K562 (cell line): ENCODE data around the gene SLC7A10. TPM values are rescaled to one million over a fixed set of nuclear protein-coding genes. Genes with fewer than 3 reads are reported as not detected.
A peak's percentile ranks its signal among the peaks of the same experiment; 100 is the strongest.

Source experiments
- ATAC-seq: fragments of 200-7000 bp; cut with Tn5 transposase; 3 replicates; pipeline ENCODE4 v1.9.1; 2020; ENCODE audit warnings: moderate library complexity
- BruUV-seq: library from RNA; stranded (reverse); fragments of 400-500 nt; replicated peaks from 2 replicates; lab custom pipeline; 2021; lab: Mats Ljungman, UMichigan
- CTCF ChIA-PET: fragments of 300-600 bp; formaldehyde crosslinking; extraction: SDS; loops from one replicate; lab custom pipeline; 2021; ENCODE audit warnings: low intra/inter-chr PET ratio; lab: Yijun Ruan, JAX
- POLR2A ChIA-PET: fragments of 300-600, 350-650 bp; sonication (Branson Sonifier 250); formaldehyde crosslinking; extraction: SDS; loops from one replicate; lab custom pipeline; 2021; ENCODE audit warnings: antibody characterized with exemption, inconsistent platforms; lab: Yijun Ruan, JAX
- DNase-seq, 4 experiments: peaks; one replicate each; pipeline versions ENCODE4 v3.0.0 to v3.0.0-alpha.2; 2011 to 2018; ENCODE audit warnings: low spot score in 3 of 4, mixed read lengths in 3 of 4; ENCODE audit errors: extremely low read depth in 1 of 4
- FAIRE-seq: peaks from 2 replicates; lab custom pipeline; 2011; peaks lifted over from hg19 to GRCh38; lab: Jason Lieb, UNC
- H2AFZ ChIP-seq: 2 replicates; pipeline ENCODE4 v1.6.0; 2011; ENCODE audit warnings: low read depth, low read length, control low read depth, inconsistent platforms
- H3K27ac ChIP-seq: fragments of 200-600 bp; 3 replicates; pipeline ENCODE4 v1.8.0; 2011; ENCODE audit warnings: low read depth, mild to moderate bottlenecking, control low read depth, inconsistent platforms, low read length, moderate library complexity, mixed read lengths; ENCODE audit errors: extremely low read depth
- H3K27me3 ChIP-seq, 2 experiments: fragments of 300-600 bp in 1 of 2; 2 replicates in 1 of 2; 3 replicates in 1 of 2; pipeline versions ENCODE4 v1.6.0 to v1.8.0; 2011; ENCODE audit warnings: inconsistent platforms in 2 of 2, low read length in 2 of 2, mild to moderate bottlenecking in 1 of 2, mixed read lengths in 1 of 2, moderate library complexity in 1 of 2; ENCODE audit not compliant: control insufficient read depth in 2 of 2, insufficient read depth in 2 of 2
- H3K36me3 ChIP-seq: fragments of 300-600 bp; 3 replicates; pipeline ENCODE4 v1.8.0; 2011; ENCODE audit warnings: mild to moderate bottlenecking, low read length, inconsistent platforms; ENCODE audit not compliant: control insufficient read depth, insufficient read depth
- H3K4me1 ChIP-seq, 2 experiments: fragments of 200-600 bp in 1 of 2; replicated peaks in 1 of 2; 2 replicates in 1 of 2; 3 replicates in 1 of 2; pipeline versions ENCODE4 v1.5.1 to v1.8.0; 2011; ENCODE audit warnings: inconsistent platforms in 2 of 2, low read length in 2 of 2, mild to moderate bottlenecking in 1 of 2, mixed read lengths in 1 of 2, moderate library complexity in 1 of 2; ENCODE audit not compliant: control insufficient read depth in 2 of 2, insufficient read depth in 2 of 2
- H3K4me2 ChIP-seq: 2 replicates; pipeline ENCODE4 v1.6.1; 2011; ENCODE audit warnings: low read length, control low read depth, inconsistent platforms, mixed read lengths; ENCODE audit not compliant: insufficient read depth
- H3K4me3 ChIP-seq: fragments of 200-600 bp; sonication (generic), shearing (Covaris generic); 2 replicates; pipeline ENCODE4 v1.5.1; 2016; ENCODE audit warnings: control low read depth, inconsistent platforms
- H3K79me2 ChIP-seq: fragments of 200-600 bp; 3 replicates; pipeline ENCODE4 v1.8.0; 2011; ENCODE audit warnings: low read length, inconsistent platforms; ENCODE audit not compliant: control insufficient read depth, insufficient read depth
- H3K9ac ChIP-seq, 2 experiments: 2 replicates each; pipeline versions ENCODE4 v1.6.0 to v1.6.1; 2011; ENCODE audit warnings: low read depth in 2 of 2, low read length in 2 of 2, control low read depth in 1 of 2, inconsistent platforms in 1 of 2, mild to moderate bottlenecking in 1 of 2, mixed read lengths in 1 of 2; ENCODE audit not compliant: insufficient read depth in 1 of 2
- H3K9me1 ChIP-seq: one replicate; pipeline ENCODE4 v1.6.0; 2011; ENCODE audit warnings: inconsistent platforms, mild to moderate bottlenecking, low read length, moderate library complexity; ENCODE audit not compliant: control insufficient read depth, insufficient read depth
- H3K9me3 ChIP-seq: replicated peaks from 2 replicates; pipeline ENCODE4 v1.5.1; 2011; ENCODE audit warnings: low read depth, low read length, inconsistent platforms; ENCODE audit not compliant: control insufficient read depth, insufficient read depth
- H4K20me1 ChIP-seq: replicated peaks from 2 replicates; pipeline ENCODE4 v1.6.1; 2011; ENCODE audit warnings: low read length, inconsistent platforms, mixed read lengths; ENCODE audit not compliant: control insufficient read depth, insufficient read depth
- CLOCK ChIP-seq: fragments of 250-450 bp; sonication (Bioruptor Pico); IDR thresholded peaks from 2 replicates; pipeline ENCODE4 v1.4.0; 2020; ENCODE audit warnings: mild to moderate bottlenecking, moderate library complexity, borderline replicate concordance
- FOXJ2 ChIP-seq: fragments of 200-800 bp; sonication (Bioruptor generic); IDR thresholded peaks from 2 replicates; pipeline ENCODE4 v1.6.1; 2016; ENCODE audit warnings: missing genetic modification characterization, missing compliant biosample characterization
- HOXB6 ChIP-seq: fragments of 250-450 bp; sonication (Bioruptor Pico); IDR thresholded peaks from 2 replicates; pipeline ENCODE4 v1.5.1; 2022; ENCODE audit warnings: mild to moderate bottlenecking, borderline replicate concordance
- LARP7 ChIP-seq: fragments of 450-650 bp; IDR thresholded peaks from 2 replicates; pipeline ENCODE4 v1.6.1; 2016
- NKRF ChIP-seq: fragments of 450-650 bp; IDR thresholded peaks from 2 replicates; pipeline ENCODE4 v1.6.1; 2016; ENCODE audit warnings: borderline replicate concordance
- NRF1 ChIP-seq, 2 experiments: fragments of 450-650 bp; IDR thresholded peaks in 1 of 2; conservative IDR thresholded peaks in 1 of 2; 2 replicates each; pipeline ENCODE4 v1.6.1; 2014; ENCODE audit warnings: mild to moderate bottlenecking in 2 of 2
- PHF20 ChIP-seq: fragments of 450-650 bp; IDR thresholded peaks from 2 replicates; pipeline ENCODE4 v1.6.1; 2018; ENCODE audit not compliant: partially characterized antibody
- PHF8 ChIP-seq: fragments of 200-600 bp; sonication (generic); IDR thresholded peaks from 2 replicates; pipeline ENCODE4 v1.6.1; 2012; ENCODE audit warnings: mixed run types, mild to moderate bottlenecking, inconsistent platforms, low read length, moderate library complexity, borderline replicate concordance
- RHOXF2B ChIP-seq: fragments of 250-450 bp; sonication (Bioruptor Pico); conservative IDR thresholded peaks from 2 replicates; pipeline ENCODE4 v1.5.1; 2021
- SREBF2 ChIP-seq: sonication (generic); formaldehyde crosslinking; IDR thresholded peaks from 2 replicates; pipeline ENCODE4 v1.4.0; 2020; ENCODE audit warnings: mild to moderate bottlenecking, missing genetic modification reagents
- TSC22D4 ChIP-seq: fragments of 450-650 bp; IDR thresholded peaks from 2 replicates; pipeline ENCODE4 v1.6.1; 2016; ENCODE audit warnings: missing genetic modification characterization, missing biosample characterization, control low read depth
- WGBS: fragments of 100-300 bp; shearing (Covaris generic); methylation state at CpG from one replicate; pipeline ENCODE4 v1.1.6; 2016; ENCODE audit warnings: low coverage, mixed read lengths; ENCODE audit not compliant: insufficient coverage; ENCODE audit errors: missing lambda C conversion rate; 5-methylcytosine and 5-hydroxymethylcytosine counted together
- in situ Hi-C: fragments of 300-500 bp; cut with MboI; formaldehyde crosslinking; loops from 4 replicates; pipeline ENCODE4 v1.15.0; 2018; ENCODE audit warnings: inconsistent platforms, mixed read lengths
- intact Hi-C: fragments of 100-400 bp; cut with micrococcal nuclease; formaldehyde crosslinking; loops from 2 replicates; pipeline ENCODE4 v1.14.2; 2022
- polyA plus RNA-seq, 8 experiments: library from polyadenylated mRNA; depleted of rRNA in 4 of 8; stranded (reverse) in 5 of 8; unstranded in 3 of 8; fragments of >200 nt; fragmentation: Nextera tagmentation in 2 of 8; fragmentation: Illumina TruSeq in 1 of 8; extraction: Ambion mirVana in 2 of 8; extraction: Trizol in 1 of 8; gene quantifications; 2 replicates each; pipeline versions ENCODE4 v1.2.1 to v1.2.3, GENCODE V29; 2011 to 2014; ENCODE audit warnings: inconsistent platforms in 1 of 8, missing spikeins in 1 of 8
- total RNA-seq, 7 experiments: library from RNA; depleted of rRNA in 6 of 7; stranded (reverse); fragments of >200 nt in 6 of 7; fragmentation: Illumina TruSeq in 2 of 7; extraction: Trizol in 2 of 7; gene quantifications; 2 replicates each; pipeline versions ENCODE4 v1.2.1 to v1.2.3, GENCODE V29; 2011 to 2021; ENCODE audit warnings: low replicate concordance in 1 of 7

The SLC7A10 gene
- total and polyA plus RNA-seq, 9 of the 15 experiments (the other 6 are each of a cell fraction or from before 2014, with no cell fraction given) = 0.07 TPM; not detected in 8

- WGBS = 0% methylated on average over 1 of the region's 1 CpG
Observed at GRCh38 chr19:33250500-33250899, 24.9 kb upstream of the SLC7A10 start.

More at GRCh38 chr19:33250500-33250899, 24.9 kb upstream of the SLC7A10 start:
- no peak overlapping the region for H2AFZ ChIP-seq
- peaks cover 7% of the 10 kb centered on the region; the same call in 1 of the 2 replicates for H3K9me3 ChIP-seq
- H3K27ac ChIP-seq = no peak overlapping the region
- POLR2A ChIA-PET = no interaction called here
- DNase-seq (no peak), ATAC-seq (no peak), FAIRE-seq (no peak)
- CTCF ChIA-PET = no interaction called here
- no peaks in the 10 kb centered on the region for H4K20me1 ChIP-seq
- H3K27me3 ChIP-seq = peaks cover 2 to 25% of the 10 kb centered on the region in 2 experiments; a peak in 2 of 5 replicates
- TF ChIP-seq SREBF2 (CRISPR knock-in tag) = no peak
- no peak for TF ChIP-seq RHOXF2B (CRISPR knock-in tag)
- TF ChIP-seq FOXJ2 (tag) = no peak
- no peak for TF ChIP-seq CLOCK (CRISPR knock-in tag)
- TF ChIP-seq PHF8 = no peak
- no peak for TF ChIP-seq NRF1 (conservative IDR thresholded peaks at IDR 0.05 in 1 of 2, IDR thresholded peaks at IDR 0.05 in 1 of 2)
- TF ChIP-seq PHF20 = peak; percentile 43
- TF ChIP-seq TSC22D4 = peak; percentile 19; the same call in 1 of the 2 replicates
- no peak for TF ChIP-seq LARP7
- no peak for TF ChIP-seq HOXB6 (CRISPR knock-in tag)
- TF ChIP-seq NKRF = peak; percentile 42; the same call in 1 of the 2 replicates
- no peaks in the 10 kb centered on the region for H3K79me2 ChIP-seq
- no peaks in the 10 kb centered on the region for H3K36me3 ChIP-seq
- BruUV-seq = no TSS peak
- intact Hi-C loops (no loop called here), in situ Hi-C loops (no loop called here)
- H3K4me2 ChIP-seq = no peak overlapping the region
- H3K4me1 ChIP-seq = peaks cover 0 to 16% of the 10 kb centered on the region in 2 experiments; a peak in 2 of 5 replicates
- no peaks in the 10 kb centered on the region for H3K9me1 ChIP-seq
- H3K9ac ChIP-seq = no peak overlapping the region
- H3K4me3 ChIP-seq = no peak overlapping the region
